H9 (cell line): ENCODE measurements around the gene PTGFR. TPM values are rescaled to one million over a fixed set of nuclear protein-coding genes. Genes with fewer than 3 reads are reported as not detected.

ENCODE experiments used
- DNase-seq: peaks from one replicate; pipeline ENCODE4 v3.0.0-alpha.2; 2017
- H2AFZ ChIP-seq: one replicate; pipeline ENCODE4 v1.6.1; 2013; ENCODE audit warnings: mild to moderate bottlenecking, low read length, control low read depth, moderate library complexity
- H2AK5ac ChIP-seq: 2 replicates; pipeline ENCODE4 v1.6.1; 2013; ENCODE audit warnings: low read length, control low read depth, mixed read lengths; ENCODE audit not compliant: insufficient read length
- H2BK120ac ChIP-seq: one replicate; pipeline ENCODE4 v1.6.1; 2013; ENCODE audit warnings: low read depth, mild to moderate bottlenecking, low read length, control low read depth, inconsistent platforms; ENCODE audit not compliant: poor library complexity, severe bottlenecking
- H2BK12ac ChIP-seq: 2 replicates; pipeline ENCODE4 v1.6.1; 2013; ENCODE audit warnings: low read length, control low read depth, mixed read lengths, low read depth; ENCODE audit not compliant: insufficient read length
- H2BK15ac ChIP-seq: 2 replicates; pipeline ENCODE4 v1.6.1; 2013; ENCODE audit warnings: low read depth, low read length, control low read depth
- H2BK20ac ChIP-seq: one replicate; pipeline ENCODE4 v1.6.1; 2013; ENCODE audit warnings: low read depth, mild to moderate bottlenecking, low read length, control low read depth, inconsistent platforms; ENCODE audit not compliant: poor library complexity, severe bottlenecking
- H2BK5ac ChIP-seq: 2 replicates; pipeline ENCODE4 v1.6.1; 2013; ENCODE audit warnings: low read length, control low read depth, mixed read lengths; ENCODE audit not compliant: insufficient read length
- H3K14ac ChIP-seq: 2 replicates; pipeline ENCODE4 v1.6.1; 2013; ENCODE audit warnings: low read length, control low read depth; ENCODE audit not compliant: insufficient read depth
- H3K18ac ChIP-seq: 2 replicates; pipeline ENCODE4 v1.6.1; 2013; ENCODE audit warnings: low read depth, mild to moderate bottlenecking, mixed read lengths, low read length, control low read depth; ENCODE audit not compliant: insufficient read length
- H3K23ac ChIP-seq: 2 replicates; pipeline ENCODE4 v1.6.1; 2013; ENCODE audit warnings: low read length, control low read depth, mixed read lengths, low read depth; ENCODE audit not compliant: insufficient read length
- H3K23me2 ChIP-seq: 2 replicates; pipeline ENCODE4 v1.6.1; 2013; ENCODE audit warnings: low read depth, mild to moderate bottlenecking, mixed read lengths, low read length, control low read depth; ENCODE audit not compliant: insufficient read length, poor library complexity, severe bottlenecking
- H3K27ac ChIP-seq: 2 replicates; pipeline ENCODE4 v1.5.1; 2013; ENCODE audit warnings: low read length, control low read depth, mixed read lengths, low read depth; ENCODE audit not compliant: insufficient read length
- H3K27me3 ChIP-seq: 2 replicates; pipeline ENCODE4 v1.6.1; 2013; ENCODE audit warnings: low read length, control low read depth, inconsistent platforms; ENCODE audit not compliant: insufficient read depth
- H3K4ac ChIP-seq: 2 replicates; pipeline ENCODE4 v1.6.1; 2013; ENCODE audit warnings: low read depth, mild to moderate bottlenecking, control low read depth, inconsistent platforms, low read length, moderate library complexity
- H3K4me1 ChIP-seq: 2 replicates; pipeline ENCODE4 v1.6.1; 2013; ENCODE audit warnings: low read length, control low read depth, inconsistent platforms; ENCODE audit not compliant: insufficient read depth
- H3K4me2 ChIP-seq: 2 replicates; pipeline ENCODE4 v1.6.1; 2013; ENCODE audit warnings: low read length, control low read depth, mixed read lengths; ENCODE audit not compliant: insufficient read length, insufficient read depth
- H3K56ac ChIP-seq: 2 replicates; pipeline ENCODE4 v1.6.1; 2013; ENCODE audit warnings: low read depth, mild to moderate bottlenecking, mixed read lengths, low read length, control low read depth; ENCODE audit not compliant: insufficient read length
- H3K79me1 ChIP-seq: 2 replicates; pipeline ENCODE4 v1.6.1; 2013; ENCODE audit warnings: low read depth, mild to moderate bottlenecking, moderate library complexity, low read length, control low read depth, inconsistent platforms; ENCODE audit not compliant: insufficient read depth, poor library complexity, severe bottlenecking
- H3K79me2 ChIP-seq: 2 replicates; pipeline ENCODE4 v1.6.1; 2013; ENCODE audit warnings: low read length, control low read depth, inconsistent platforms; ENCODE audit not compliant: insufficient read depth
- H3K9ac ChIP-seq: 2 replicates; pipeline ENCODE4 v1.6.1; 2013; ENCODE audit warnings: low read length, control low read depth, mixed read lengths; ENCODE audit not compliant: insufficient read length; ENCODE audit errors: extremely low read depth
- H3K9me3 ChIP-seq: one replicate; pipeline ENCODE4 v1.6.1; 2013; ENCODE audit warnings: low read depth, low read length, inconsistent platforms; ENCODE audit not compliant: control insufficient read depth
- H3T11ph ChIP-seq: one replicate; pipeline ENCODE4 v1.6.1; 2013; ENCODE audit warnings: mild to moderate bottlenecking, low read length, control low read depth, inconsistent platforms
- H4K20me1 ChIP-seq: one replicate; pipeline ENCODE4 v1.6.1; 2013; ENCODE audit not compliant: control insufficient read depth, insufficient read length, insufficient read depth
- H4K5ac ChIP-seq: 2 replicates; pipeline ENCODE4 v1.6.1; 2013; ENCODE audit warnings: low read depth, mild to moderate bottlenecking, mixed read lengths, low read length, control low read depth; ENCODE audit not compliant: insufficient read length
- H4K8ac ChIP-seq: replicated peaks from 2 replicates; pipeline ENCODE4 v1.6.1; 2013; ENCODE audit warnings: low read length, control low read depth, mixed read lengths, low read depth; ENCODE audit not compliant: insufficient read length
- H4K91ac ChIP-seq: 2 replicates; pipeline ENCODE4 v1.6.1; 2013; ENCODE audit warnings: low read depth, mild to moderate bottlenecking, moderate library complexity, mixed read lengths, low read length, control low read depth; ENCODE audit not compliant: insufficient read length
- H3K27ac Mint-ChIP-seq, 3 experiments: 2 replicates in 2 of 3; 3 replicates in 1 of 3; pipeline ENCODE4 v1.8.0; 2020 to 2021; ENCODE audit warnings: mixed read lengths in 3 of 3, mild to moderate bottlenecking in 1 of 3, moderate library complexity in 1 of 3
- H3K27me3 Mint-ChIP-seq: 2 replicates; pipeline ENCODE4 v1.8.0; 2021; ENCODE audit warnings: low read depth, mild to moderate bottlenecking, moderate library complexity, mixed read lengths
- H3K36me3 Mint-ChIP-seq, 3 experiments: 2 replicates in 2 of 3; 3 replicates in 1 of 3; pipeline ENCODE4 v1.8.0; 2020 to 2021; ENCODE audit warnings: low read depth in 3 of 3, mixed read lengths in 3 of 3; ENCODE audit not compliant: insufficient read depth in 1 of 3
- H3K4me1 Mint-ChIP-seq, 2 experiments: 2 replicates each; pipeline ENCODE4 v1.8.0; 2020; ENCODE audit warnings: mixed read lengths in 2 of 2
- H3K4me3 Mint-ChIP-seq, 2 experiments: 2 replicates in 1 of 2; 3 replicates in 1 of 2; pipeline ENCODE4 v1.8.0; 2020 to 2021; ENCODE audit warnings: mild to moderate bottlenecking in 2 of 2, mixed read lengths in 2 of 2, moderate library complexity in 1 of 2
- H3K9me3 Mint-ChIP-seq, 2 experiments: 2 replicates in 1 of 2; 3 replicates in 1 of 2; pipeline ENCODE4 v1.8.0; 2020; ENCODE audit warnings: mild to moderate bottlenecking in 2 of 2, mixed read lengths in 2 of 2, moderate library complexity in 1 of 2
- CTCF ChIP-seq: fragments of 200-600 bp; sonication (generic); conservative IDR thresholded peaks from 3 replicates; pipeline ENCODE4 v1.8.0; 2021; ENCODE audit warnings: antibody characterized with exemption, mild to moderate bottlenecking
- WGBS: extraction: QIAGEN DNeasy Blood & Tissue Kit; methylation state at CpG from one replicate; pipeline ENCODE4 v1.1.7; 2013; ENCODE audit warnings: missing lambda C conversion rate, low lambda C conversion rate, mixed read lengths; ENCODE audit not compliant: insufficient read length; ENCODE audit errors: extremely low coverage; 5-methylcytosine and 5-hydroxymethylcytosine counted together
- total RNA-seq: library from RNA; stranded (reverse); gene quantifications from 2 replicates; pipeline ENCODE4 v1.2.1, GENCODE V29; 2021

PTGFR gene
- total RNA-seq, 1 experiment from 2014 or later, result not detected

- Histone ChIP-seq H2BK20ac (no peak overlapping the region), H2BK5ac (no peak overlapping the region), H2AK5ac (no peak overlapping the region), H3T11ph (no peak overlapping the region), H4K20me1 (no peaks in the 10 kb centered on the region), H4K8ac (no peak overlapping the region), H2AFZ (no peak overlapping the region), H2BK15ac (no peak overlapping the region), H2BK120ac (no peak overlapping the region), H4K5ac (no peak overlapping the region), H3K14ac (no peak overlapping the region), H3K4me2 (no peak overlapping the region), H3K23me2 (no peaks in the 10 kb centered on the region), H3K23ac (no peak overlapping the region), H3K18ac (no peak overlapping the region), H3K79me2 (no peaks in the 10 kb centered on the region), H3K4me1 (no peaks in the 10 kb centered on the region), H4K91ac (no peak overlapping the region), H3K9me3 (no peaks in the 10 kb centered on the region), H2BK12ac (no peak overlapping the region), H3K56ac (no peak overlapping the region), H3K27ac (no peak overlapping the region), H3K9ac (no peak overlapping the region), H3K79me1 (no peaks in the 10 kb centered on the region), H3K27me3 (no peaks in the 10 kb centered on the region), H3K4ac (no peak overlapping the region)
- no peaks in the 10 kb centered on the region; a peak in 1 of 4 replicates for H3K4me1 Mint-ChIP-seq
- no peaks in the 10 kb centered on the region for H3K27me3 Mint-ChIP-seq
- no CpG with 5 or more reads among the region's 4 CpGs for WGBS
- no peaks in the 10 kb centered on the region for H3K36me3 Mint-ChIP-seq
- no peak overlapping the region for H3K27ac Mint-ChIP-seq
- DNase-seq, result no peak
- no peaks in the 10 kb centered on the region; a peak in 1 of 5 replicates for H3K9me3 Mint-ChIP-seq
- H3K4me3 Mint-ChIP-seq, result no peak overlapping the region
- no peak for TF ChIP-seq CTCF
These were observed 28.7 kb downstream of the PTGFR start for GRCh38 chr1:78519446-78519845.
